GM18526 (cell line): ENCODE results near the gene DOCK1.

ENCODE experiments used
- POLR2A ChIP-seq: IDR thresholded peaks from 3 replicates; pipeline ENCODE4 v1.6.1; 2011; ENCODE audit not compliant: insufficient read length; ENCODE audit errors: extremely low read depth

DOCK1 gene

DNA sequence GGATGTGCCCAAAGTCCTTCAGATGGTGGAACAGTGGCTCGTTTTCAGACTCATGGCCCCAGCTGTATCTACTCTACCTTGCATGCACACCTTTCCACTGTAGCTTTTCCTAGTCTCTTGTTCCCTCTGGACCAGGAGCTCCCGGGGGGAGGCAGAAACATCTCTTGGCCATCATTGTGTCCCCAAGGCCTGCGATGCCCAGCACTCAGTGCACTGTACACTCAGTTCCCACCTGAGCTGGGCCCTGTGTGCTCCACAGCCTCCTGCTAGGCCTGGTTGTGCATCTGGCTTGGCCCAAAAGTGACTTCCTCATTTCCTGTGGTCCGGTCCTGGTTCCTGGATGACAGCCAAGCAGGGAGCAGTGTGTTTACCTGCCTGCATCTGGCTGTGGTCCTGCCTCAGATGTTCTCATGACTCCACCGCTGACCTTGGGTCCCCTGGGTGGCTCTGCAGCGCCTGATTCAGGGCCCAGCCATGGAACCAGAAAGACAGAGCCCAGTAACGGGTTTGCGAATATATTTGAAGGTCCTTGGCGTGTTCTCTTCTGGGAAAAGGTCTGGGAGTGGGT lies 9.9 kb upstream of the DOCK1 start:
- no peak for TF ChIP-seq POLR2A

DNA sequence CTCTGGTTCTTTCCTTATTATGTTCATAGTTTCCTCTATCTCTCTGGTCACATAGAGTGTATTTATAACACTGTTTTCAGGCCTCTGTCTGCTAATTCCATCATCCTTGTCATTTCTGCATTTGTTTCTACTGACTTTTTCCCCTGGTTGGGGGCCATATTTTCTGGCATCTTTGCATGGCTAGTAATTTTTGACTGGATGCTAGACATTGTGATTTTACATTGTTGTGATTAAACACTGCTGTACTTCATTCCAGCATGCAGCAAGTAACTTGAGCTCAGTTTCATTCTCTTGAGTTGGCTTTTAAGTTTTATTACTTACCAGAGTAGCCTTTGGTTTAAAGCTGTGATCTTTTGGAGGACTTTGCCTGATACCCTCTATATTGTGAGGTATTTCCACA lies 6.8 kb upstream of the DOCK1 start:
- TF ChIP-seq POLR2A = no peak

DNA sequence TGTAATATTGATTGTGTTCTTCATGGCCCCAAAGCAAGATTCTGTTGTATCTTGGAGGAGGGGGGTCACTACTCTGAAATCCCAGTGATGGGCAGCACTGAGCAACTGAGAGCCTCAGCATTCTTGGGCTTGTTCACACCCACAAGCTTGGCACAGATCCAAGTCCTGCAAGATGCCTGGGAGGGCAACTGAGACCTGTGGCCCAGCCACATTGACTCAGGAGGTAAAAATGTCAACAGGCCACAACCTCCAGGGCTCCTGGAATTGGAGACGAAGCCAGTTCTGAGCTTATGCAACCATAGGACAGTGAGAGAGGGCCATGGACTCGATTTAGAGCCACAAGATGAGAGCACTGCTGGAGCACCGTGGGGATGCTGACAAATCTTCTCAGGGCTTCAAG lies 3.1 kb upstream of the DOCK1 start:
- TF ChIP-seq POLR2A = no peak

DNA sequence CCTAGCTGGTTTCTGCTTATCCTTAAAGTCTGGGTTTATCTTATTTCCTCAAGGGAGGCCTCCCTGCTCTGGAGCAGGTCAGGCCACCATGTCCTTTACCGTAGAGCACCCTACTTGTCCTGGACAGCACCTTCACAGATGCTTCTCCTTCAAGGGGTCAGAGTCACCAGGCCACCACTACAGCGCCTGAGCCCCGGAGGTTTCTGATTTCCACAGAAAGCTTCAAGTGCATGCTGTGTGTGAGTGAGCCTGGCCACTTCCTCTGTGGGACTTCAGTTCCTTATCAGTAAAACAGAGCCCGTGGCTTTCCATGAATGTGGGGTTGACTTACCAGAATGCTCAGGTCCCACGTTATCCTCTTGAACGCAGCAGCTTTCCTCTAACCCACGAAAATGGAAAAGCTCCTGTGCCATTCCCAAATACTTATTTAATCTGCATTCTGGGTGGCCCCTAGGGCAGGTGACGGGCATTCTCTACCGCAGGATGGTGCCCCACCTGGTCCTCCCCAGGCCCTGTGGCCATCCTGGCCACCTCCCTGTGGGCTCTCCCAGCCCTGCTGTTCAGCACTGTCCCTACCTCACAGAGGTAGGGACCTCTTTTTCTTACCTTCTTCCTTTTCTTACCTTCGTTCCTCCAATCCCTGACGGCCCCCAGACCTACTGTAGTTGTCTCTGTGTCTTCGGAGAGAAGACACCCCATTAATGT lies 1.4 kb upstream of the DOCK1 start:
- TF ChIP-seq POLR2A = no peak

DNA sequence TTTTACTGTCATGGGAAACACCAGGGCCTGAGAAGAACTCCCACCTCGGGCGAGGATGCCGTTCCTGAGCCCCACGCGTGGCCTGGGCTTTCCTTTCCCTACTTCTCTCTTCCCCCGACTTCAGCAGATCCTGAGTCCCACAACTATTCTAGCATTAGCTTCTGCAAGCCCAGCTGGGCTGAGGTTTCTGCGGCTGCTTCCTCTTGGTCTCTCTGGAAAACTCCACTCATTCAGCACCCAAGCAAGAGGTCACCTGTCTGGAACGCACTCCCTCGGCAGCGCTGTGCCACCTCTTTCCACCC lies 761 bp upstream of the DOCK1 start:
- TF ChIP-seq POLR2A = no peak

DNA sequence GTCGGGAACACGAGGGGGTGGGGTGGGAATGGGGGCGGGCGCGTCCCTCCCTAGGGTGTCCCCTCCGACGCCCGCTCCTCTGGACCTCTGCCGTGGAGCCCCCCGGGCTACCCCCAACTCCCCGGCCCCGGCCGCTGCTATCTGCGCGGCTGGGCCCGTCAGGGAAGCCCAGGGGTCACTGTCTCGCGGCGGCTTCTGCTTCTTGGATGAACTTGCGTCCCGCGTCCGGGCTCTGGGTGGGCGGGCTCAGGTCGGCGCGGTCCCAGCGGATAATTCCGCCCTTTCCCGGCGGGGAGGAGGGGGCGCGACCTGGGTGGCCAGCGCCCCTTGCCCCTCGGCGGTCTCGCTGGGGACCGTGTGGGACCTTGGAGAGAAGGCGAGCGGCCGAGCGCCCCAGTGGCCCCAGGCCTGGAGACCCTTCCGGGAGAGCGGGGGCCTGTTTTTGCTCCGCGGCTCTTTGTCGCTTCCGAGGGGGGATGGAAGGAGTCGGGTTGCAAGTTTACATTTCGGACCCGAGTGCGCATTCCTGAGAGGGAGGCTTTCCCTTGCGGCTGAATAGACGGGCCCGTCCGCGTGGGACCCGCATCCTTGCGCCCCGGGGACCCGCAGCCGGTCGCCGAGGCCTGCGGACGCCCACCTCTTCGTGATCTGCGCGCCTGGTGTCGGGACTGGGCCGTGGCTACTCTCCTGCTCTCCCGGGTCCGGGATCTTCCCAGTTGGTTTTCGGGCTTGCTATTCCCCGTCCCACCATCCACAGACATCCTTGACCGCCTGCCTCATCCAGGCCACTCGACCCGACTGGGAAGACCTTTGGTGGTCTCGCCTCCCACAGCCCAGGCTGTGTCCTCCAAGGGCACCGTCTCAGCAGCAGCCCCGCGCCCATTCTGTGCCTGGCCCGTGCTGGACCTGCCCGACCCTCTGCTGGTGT lies 812 bp downstream of the DOCK1 start:
- TF ChIP-seq POLR2A = no peak

DNA sequence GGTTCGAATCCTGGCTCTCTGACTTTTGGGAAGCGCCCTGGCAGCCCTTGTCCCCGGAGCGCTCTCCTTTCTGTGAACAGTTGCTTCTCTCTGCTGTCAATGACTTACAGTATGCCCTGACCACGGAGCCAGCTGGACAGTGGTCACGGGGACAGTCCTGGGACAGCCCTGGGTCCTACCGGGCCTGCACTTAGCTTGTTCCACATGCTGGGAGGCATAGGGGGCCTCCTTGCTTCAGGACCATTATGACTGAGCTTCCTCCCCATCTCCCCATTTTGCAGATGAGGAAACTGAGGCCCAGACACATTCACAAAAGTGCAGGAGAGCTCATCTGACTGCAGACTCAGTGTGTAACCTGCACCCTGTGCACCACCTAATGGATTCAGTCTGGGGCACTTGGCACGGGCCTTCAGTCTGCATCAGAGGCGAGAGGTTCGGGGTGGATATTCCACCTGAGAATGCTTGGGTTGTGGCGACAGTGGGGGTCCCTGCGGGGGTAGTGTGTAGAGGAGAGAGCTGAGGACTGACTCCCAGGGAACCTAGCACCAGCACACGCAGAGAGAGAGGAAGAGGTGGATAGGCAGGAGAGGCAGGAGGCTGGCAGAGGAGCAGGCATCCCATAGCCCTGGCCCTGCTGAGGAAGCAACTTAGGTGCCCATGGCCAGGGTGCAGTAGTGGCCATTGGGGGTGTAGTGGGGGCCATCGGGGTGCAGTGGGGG lies 1.6 kb downstream of the DOCK1 start:
- TF ChIP-seq POLR2A = no peak

DNA sequence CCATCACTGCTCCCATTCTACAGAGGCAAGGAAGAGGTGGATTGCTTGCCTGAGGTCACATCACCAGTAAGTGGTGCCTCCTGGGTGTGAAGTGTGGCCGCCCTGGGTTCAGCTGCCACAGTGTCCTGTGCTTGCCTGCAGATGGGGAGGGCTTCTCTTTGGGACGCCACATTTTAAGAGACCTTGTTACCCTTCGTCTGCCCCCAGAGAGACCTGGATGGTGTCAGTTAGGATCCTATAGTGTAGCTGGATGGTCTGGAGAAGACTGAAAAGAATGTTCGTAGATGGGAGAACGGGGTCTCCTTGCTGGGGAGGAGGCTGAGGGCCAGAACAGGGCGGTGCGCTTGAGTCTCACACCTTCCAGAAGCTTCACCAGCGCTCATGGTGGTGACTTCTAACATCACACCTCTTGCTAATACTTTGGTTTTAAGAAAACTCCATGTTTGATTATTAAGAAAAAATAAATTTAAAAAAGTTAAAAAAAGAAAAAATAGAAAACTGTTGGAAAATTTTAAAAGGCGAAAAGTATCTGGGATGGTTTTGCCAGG lies 2.3 kb downstream of the DOCK1 start:
- TF ChIP-seq POLR2A = no peak

DNA sequence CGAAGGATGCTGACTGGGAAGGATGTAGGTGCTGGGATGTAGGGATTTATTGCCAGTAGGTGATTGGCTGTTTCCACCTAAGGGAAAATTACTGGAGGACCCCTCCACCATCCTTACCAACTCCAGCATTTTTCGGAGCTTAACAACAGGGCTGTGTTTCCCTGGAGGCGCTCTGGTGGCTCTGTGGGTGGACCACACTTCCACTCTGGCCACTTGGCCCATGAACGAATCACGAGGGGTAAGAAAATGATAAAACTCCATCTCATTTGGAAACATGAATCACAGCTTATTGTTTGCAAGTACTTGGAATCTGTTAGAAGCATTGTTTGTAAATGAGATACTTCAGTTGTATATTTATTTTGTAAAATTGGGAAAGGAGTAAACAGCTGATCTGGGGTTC lies 3.0 kb downstream of the DOCK1 start:
- TF ChIP-seq POLR2A = no peak

DNA sequence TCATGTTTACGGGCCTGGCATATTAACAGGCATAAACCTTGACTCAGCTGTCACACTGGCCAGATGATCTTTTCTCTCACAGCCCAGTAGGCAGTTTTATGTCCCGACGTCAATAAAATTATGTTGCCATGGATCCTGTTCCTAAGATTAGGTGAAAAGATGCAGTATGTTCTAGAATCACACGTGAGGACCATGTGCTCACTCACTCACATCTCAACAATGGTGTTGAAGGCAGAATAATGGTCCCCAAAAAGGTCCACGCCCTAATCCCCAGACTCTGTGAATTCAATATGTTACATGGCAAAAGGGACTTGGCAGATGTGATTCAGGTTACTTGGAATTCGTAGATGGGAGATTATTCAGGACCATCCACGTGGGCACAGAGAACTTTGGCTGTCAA lies 3.5 kb downstream of the DOCK1 start:
- TF ChIP-seq POLR2A = no peak

DNA sequence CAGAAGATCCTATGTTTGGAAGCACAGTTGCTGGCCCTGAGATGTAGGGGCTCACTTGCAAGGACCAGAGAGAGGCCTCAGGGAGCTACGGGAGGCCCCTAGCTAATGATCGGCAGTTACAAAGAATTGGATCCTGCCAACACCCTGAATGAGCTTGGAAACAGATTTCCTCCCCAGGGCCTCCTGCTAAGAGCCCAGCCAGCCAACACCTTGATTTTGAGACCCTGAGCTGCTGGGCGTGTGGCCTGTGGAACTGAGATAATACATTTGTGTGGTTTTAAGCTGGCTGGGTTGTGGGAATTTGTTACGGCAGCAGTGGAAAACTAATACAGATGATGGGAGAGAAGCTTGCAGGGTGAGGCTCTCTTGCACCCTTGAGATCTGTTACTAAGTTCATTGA lies 3.9 kb downstream of the DOCK1 start:
- no peak for TF ChIP-seq POLR2A

DNA sequence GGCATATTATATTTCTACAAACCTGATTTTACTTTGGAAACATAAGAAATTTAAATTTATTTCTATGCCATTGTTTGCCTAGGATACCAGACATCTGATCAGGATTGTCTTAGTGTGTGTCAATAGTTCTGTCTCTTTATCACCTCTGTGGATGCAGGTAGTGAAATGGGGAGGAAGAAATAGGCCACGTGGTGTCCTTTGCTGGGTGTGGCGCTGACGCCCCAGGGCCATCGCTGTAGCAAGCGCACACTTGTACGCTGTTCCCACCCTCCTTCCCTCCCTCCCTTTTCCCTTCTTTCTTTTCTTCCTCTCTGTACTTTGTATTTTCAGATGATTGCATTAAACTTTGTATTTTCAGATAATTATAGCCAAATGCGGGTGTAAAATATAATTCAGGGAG lies 5.0 kb downstream of the DOCK1 start:
- no peak for TF ChIP-seq POLR2A

DNA sequence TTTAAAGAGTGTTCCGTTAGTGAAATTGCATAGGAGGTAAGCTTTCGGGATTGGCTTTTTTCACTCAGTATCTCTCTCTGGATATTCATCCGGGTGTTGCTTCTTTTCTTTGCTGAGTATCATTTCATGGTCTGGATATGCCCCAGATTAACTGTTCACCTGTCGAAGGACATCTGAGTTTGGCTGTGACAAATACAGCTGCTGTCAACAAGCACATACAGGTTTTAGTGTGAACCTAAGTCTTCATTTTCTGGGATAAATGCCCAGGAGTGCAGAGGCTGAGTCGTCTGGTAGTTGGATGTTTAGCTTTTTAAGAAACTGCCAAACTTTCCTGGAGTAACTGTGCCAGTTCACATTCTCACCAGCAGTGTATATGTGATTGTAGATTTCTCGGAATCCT lies 5.6 kb downstream of the DOCK1 start:
- TF ChIP-seq POLR2A = no peak

DNA sequence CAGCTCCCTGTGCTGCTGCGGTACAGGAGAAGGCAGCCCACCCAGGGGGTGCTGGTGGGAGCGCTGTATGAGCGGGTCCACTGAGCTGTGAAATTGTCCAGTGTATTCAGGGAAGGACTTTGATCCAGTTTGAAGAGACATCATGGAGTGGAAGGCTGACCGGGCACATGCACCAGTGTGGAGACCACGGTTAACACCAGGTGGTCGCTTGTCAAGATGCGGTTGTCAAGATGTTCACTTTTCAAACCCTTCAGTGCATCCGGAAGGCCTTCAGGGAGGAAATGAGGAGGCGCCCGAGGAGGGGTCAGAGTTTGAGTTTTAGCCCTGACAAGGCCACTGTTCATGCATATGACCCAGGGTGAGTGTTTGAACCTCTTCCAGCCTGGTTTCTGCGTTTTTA lies 6.1 kb downstream of the DOCK1 start:
- no peak for TF ChIP-seq POLR2A

DNA sequence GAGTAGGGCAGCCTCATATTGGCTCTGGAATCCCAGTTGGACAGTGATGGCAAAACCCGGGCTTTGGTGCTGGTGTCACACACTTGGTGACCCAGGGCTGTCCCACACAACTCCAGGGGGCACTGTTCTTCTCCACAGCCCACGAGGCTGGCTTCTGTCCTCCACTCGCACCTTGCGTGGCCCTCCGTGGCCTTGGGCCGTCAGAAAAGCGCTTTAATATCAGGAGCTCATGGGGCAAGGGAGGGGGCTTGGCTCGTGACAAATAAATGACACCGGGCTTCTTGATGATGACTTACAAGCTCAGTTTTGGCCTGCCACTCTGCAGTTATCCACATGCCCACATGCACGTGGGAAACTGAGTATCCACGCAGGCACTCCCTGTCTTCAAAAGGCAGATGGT lies 8.1 kb downstream of the DOCK1 start:
- no peak for TF ChIP-seq POLR2A
